Neuronal stem cell (in vitro differentiated cells): ENCODE measurements around the gene CAMTA1.

ENCODE experiments used
- DNase-seq: peaks from one replicate; pipeline ENCODE4 v3.0.0-alpha.2; 2013; ENCODE audit warnings: low spot score
- H2AFZ ChIP-seq: one replicate; pipeline ENCODE4 v1.6.1; 2013; ENCODE audit warnings: mild to moderate bottlenecking, low read length, inconsistent platforms
- H2AK5ac ChIP-seq: 2 replicates; pipeline ENCODE4 v1.6.1; 2013; ENCODE audit warnings: low read depth, mild to moderate bottlenecking, inconsistent platforms, low read length, moderate library complexity, mixed read lengths
- H2BK120ac ChIP-seq: 2 replicates; pipeline ENCODE4 v1.6.1; 2013; ENCODE audit warnings: low read depth, mild to moderate bottlenecking, inconsistent platforms, low read length, moderate library complexity, mixed read lengths
- H2BK12ac ChIP-seq: one replicate; pipeline ENCODE4 v1.6.1; 2013; ENCODE audit warnings: low read length, inconsistent platforms
- H2BK15ac ChIP-seq: 2 replicates; pipeline ENCODE4 v1.6.1; 2013; ENCODE audit warnings: mild to moderate bottlenecking, low read length, inconsistent platforms, mixed read lengths
- H2BK5ac ChIP-seq: one replicate; pipeline ENCODE4 v1.6.1; 2013; ENCODE audit warnings: inconsistent platforms, mild to moderate bottlenecking, low read length, moderate library complexity
- H3K14ac ChIP-seq: one replicate; pipeline ENCODE4 v1.6.1; 2013; ENCODE audit warnings: low read length, inconsistent platforms
- H3K18ac ChIP-seq: 2 replicates; pipeline ENCODE4 v1.6.1; 2013; ENCODE audit warnings: low read length, inconsistent platforms
- H3K23ac ChIP-seq: 2 replicates; pipeline ENCODE4 v1.6.1; 2013; ENCODE audit warnings: low read depth, mild to moderate bottlenecking, mixed read lengths, low read length, inconsistent platforms; ENCODE audit not compliant: poor library complexity
- H3K27ac ChIP-seq: replicated peaks from 3 replicates; pipeline ENCODE4 v1.5.1; 2013; ENCODE audit warnings: low read length, inconsistent platforms
- H3K27me3 ChIP-seq, 3 experiments: 2 replicates each; pipeline ENCODE4 v1.6.1; 2013; ENCODE audit warnings: low read length in 3 of 3, mild to moderate bottlenecking in 2 of 3, inconsistent platforms in 1 of 3, low read depth in 1 of 3, mixed read lengths in 1 of 3, moderate library complexity in 1 of 3; ENCODE audit not compliant: control insufficient read depth in 3 of 3, insufficient read depth in 3 of 3
- H3K36me3 ChIP-seq, 2 donors: replicated peaks in 1 of 2; 2 replicates each; pipeline ENCODE4 v1.6.1; 2013; ENCODE audit warnings: low read length in 2 of 2; ENCODE audit not compliant: control insufficient read depth in 2 of 2, insufficient read depth in 2 of 2
- H3K4ac ChIP-seq: 2 replicates; pipeline ENCODE4 v1.6.1; 2013; ENCODE audit warnings: inconsistent platforms, mild to moderate bottlenecking, low read length, moderate library complexity
- H3K4me1 ChIP-seq, 2 donors: 1 replicate in 1 of 2; 2 replicates in 1 of 2; pipeline ENCODE4 v1.6.1; 2013; ENCODE audit warnings: low read length in 2 of 2, low read depth in 1 of 2; ENCODE audit not compliant: control insufficient read depth in 2 of 2, insufficient read depth in 1 of 2
- H3K4me2 ChIP-seq: one replicate; pipeline ENCODE4 v1.6.1; 2013; ENCODE audit warnings: mild to moderate bottlenecking, low read length, inconsistent platforms; ENCODE audit not compliant: insufficient read depth, poor library complexity, severe bottlenecking
- H3K4me3 ChIP-seq, 2 donors: 2 replicates each; pipeline ENCODE4 v1.5.1; 2013; ENCODE audit warnings: low read length in 2 of 2, mild to moderate bottlenecking in 2 of 2, inconsistent platforms in 1 of 2, moderate library complexity in 1 of 2
- H3K79me1 ChIP-seq: one replicate; pipeline ENCODE4 v1.6.1; 2013; ENCODE audit warnings: low read depth, mild to moderate bottlenecking, inconsistent platforms, low read length, moderate library complexity
- H3K9ac ChIP-seq: one replicate; pipeline ENCODE4 v1.6.1; 2013; ENCODE audit warnings: mild to moderate bottlenecking, low read depth, low read length, inconsistent platforms; ENCODE audit not compliant: poor library complexity
- H3K9me3 ChIP-seq, 2 donors: replicated peaks in 1 of 2; 2 replicates each; pipeline versions ENCODE3 to v1.6.1; 2013; ENCODE audit warnings: low read length in 2 of 2, mild to moderate bottlenecking in 2 of 2, inconsistent platforms in 1 of 2, low read depth in 1 of 2, mixed read lengths in 1 of 2, moderate library complexity in 1 of 2; ENCODE audit not compliant: control insufficient read depth in 2 of 2, insufficient read depth in 1 of 2
- H4K8ac ChIP-seq: one replicate; pipeline ENCODE4 v1.6.1; 2013; ENCODE audit warnings: low read depth, mild to moderate bottlenecking, inconsistent platforms, low read length, moderate library complexity
- H4K91ac ChIP-seq: one replicate; pipeline ENCODE4 v1.6.1; 2013; ENCODE audit warnings: low read length, low read depth, mild to moderate bottlenecking, inconsistent platforms; ENCODE audit not compliant: poor library complexity
- WGBS, 2 donors: extraction: QIAGEN DNeasy Blood & Tissue Kit; methylation state at CpG; one replicate each; pipeline ENCODE4 v1.1.7; 2013; ENCODE audit warnings: missing lambda C conversion rate in 2 of 2, mixed read lengths in 1 of 2; ENCODE audit not compliant: insufficient read length in 2 of 2, insufficient replicate concordance in 1 of 2; ENCODE audit errors: extremely low coverage in 2 of 2; 5-methylcytosine and 5-hydroxymethylcytosine counted together

Gene CAMTA1

DNA sequence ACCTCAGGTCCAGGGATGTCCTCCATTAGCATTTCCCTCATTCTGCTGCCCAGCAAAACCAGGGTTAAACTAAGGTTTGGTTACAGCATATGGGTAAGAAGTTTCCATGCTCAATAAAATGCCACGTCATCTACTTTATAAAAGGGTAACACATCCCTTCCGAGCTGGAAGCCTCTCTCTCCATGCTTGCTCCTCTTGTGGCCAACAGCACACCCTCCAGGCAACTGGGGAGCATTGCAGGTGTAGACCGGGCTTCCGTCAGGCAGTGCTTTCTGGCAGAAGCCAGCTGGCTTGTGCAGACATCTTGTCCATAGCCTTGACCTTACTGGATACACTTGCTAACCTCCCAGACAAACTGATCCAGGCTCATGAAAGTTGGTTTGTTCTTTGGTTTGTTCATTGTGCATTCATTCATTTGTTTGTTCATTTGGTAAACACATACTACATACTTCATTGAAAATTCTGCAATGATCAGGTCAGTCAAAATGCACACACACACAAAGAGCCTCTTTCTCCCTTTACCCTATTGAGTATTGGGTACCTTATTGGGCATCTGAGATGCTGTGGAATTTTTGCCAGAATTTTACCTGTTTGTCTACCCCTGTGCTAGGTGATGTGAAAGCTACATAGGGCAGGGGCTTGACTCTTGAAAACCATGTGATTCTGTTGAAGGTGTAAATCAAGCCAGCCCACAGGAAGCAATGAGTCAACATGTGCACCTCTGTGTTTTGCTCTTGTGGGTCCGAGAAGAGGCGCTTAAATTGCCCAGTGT lies 422.8 kb downstream of the CAMTA1 start:
- no CpG with 5 or more reads among the region's 6 CpGs for WGBS, 2 donors

GRCh38 chr1:7208647-7209180 lies 423.5 kb downstream of the CAMTA1 start:
- no CpG with 5 or more reads among the region's 7 CpGs for WGBS, 2 donors
- H3K4ac ChIP-seq, result no peak overlapping the region
- no peaks in the 10 kb centered on the region for H3K79me1 ChIP-seq
- no peak overlapping the region for H4K91ac ChIP-seq
- no peak overlapping the region for H3K9ac ChIP-seq
- no peaks in the 10 kb centered on the region for H3K9me3 ChIP-seq
- no peak overlapping the region for H2BK5ac ChIP-seq
- no peaks in the 10 kb centered on the region for H3K36me3 ChIP-seq
- no peak overlapping the region for H4K8ac ChIP-seq
- H3K4me2 ChIP-seq, result no peak overlapping the region
- H3K14ac ChIP-seq, result no peak overlapping the region
- no peak for DNase-seq
- no peak overlapping the region for H2BK120ac ChIP-seq
- H2AK5ac ChIP-seq, result no peak overlapping the region
- no peak overlapping the region for H3K23ac ChIP-seq
- H3K4me1 ChIP-seq, result no peaks in the 10 kb centered on the region
- H3K18ac ChIP-seq, result no peak overlapping the region
- no peak overlapping the region for H3K4me3 ChIP-seq
- peaks cover 0 to 2% (median 0%) of the 10 kb centered on the region in 3 experiments for H3K27me3 ChIP-seq
- H2BK15ac ChIP-seq, result no peak overlapping the region
- no peak overlapping the region for H3K27ac ChIP-seq
- H2AFZ ChIP-seq, result no peak overlapping the region
- no peak overlapping the region for H2BK12ac ChIP-seq

More for the DNA sequence above, 422.8 kb downstream of the CAMTA1 start:
- peak; percentile 51 for DNase-seq
- Histone ChIP-seq H3K4me3 (no peak overlapping the region), H2AK5ac (no peak overlapping the region), H2BK15ac (no peak overlapping the region), H4K91ac (no peak overlapping the region), H2BK12ac (no peak overlapping the region), H3K23ac (no peak overlapping the region), H3K36me3 (no peaks in the 10 kb centered on the region), H2BK5ac (no peak overlapping the region), H3K27me3 (peaks cover 0 to 2% (median 0%) of the 10 kb centered on the region in 3 experiments), H3K9ac (no peak overlapping the region), H2BK120ac (no peak overlapping the region), H3K4me2 (no peak overlapping the region), H4K8ac (no peak overlapping the region), H3K27ac (no peak overlapping the region), H3K18ac (no peak overlapping the region), H2AFZ (no peak overlapping the region), H3K4me1 (no peaks in the 10 kb centered on the region), H3K14ac (no peak overlapping the region), H3K79me1 (no peaks in the 10 kb centered on the region), H3K9me3 (no peaks in the 10 kb centered on the region), H3K4ac (no peak overlapping the region)

DNA sequence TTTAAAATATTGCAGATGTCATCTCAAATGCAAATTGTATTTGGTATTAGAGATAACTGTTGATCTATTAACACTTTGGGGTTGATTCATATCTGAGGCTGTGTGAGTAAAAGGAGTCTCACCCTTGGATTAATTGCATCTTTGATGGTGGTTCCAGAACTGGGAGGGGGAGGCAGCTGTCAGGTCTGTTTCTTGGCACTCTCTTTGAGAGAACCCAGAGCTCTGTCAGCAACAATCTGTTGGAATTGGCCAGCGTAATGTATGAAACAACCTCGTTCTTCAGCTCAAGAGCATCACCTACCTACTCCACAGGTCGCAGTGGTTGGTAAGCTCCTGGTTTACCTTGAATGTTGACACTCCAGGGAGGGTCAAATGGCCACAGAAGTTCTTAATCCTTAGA lies 424.1 kb downstream of the CAMTA1 start:
- no peak overlapping the region for H3K18ac ChIP-seq
- H4K91ac ChIP-seq, result no peak overlapping the region
- no peak overlapping the region for H2AFZ ChIP-seq
- H2BK15ac ChIP-seq, result no peak overlapping the region
- H3K14ac ChIP-seq, result no peak overlapping the region
- H3K27ac ChIP-seq, result no peak overlapping the region
- no peak overlapping the region for H3K9ac ChIP-seq
- no peak overlapping the region for H2BK120ac ChIP-seq
- peaks cover 0 to 2% (median 0%) of the 10 kb centered on the region in 3 experiments for H3K27me3 ChIP-seq
- no peaks in the 10 kb centered on the region for H3K36me3 ChIP-seq
- no peaks in the 10 kb centered on the region for H3K9me3 ChIP-seq
- H3K4me1 ChIP-seq, result no peaks in the 10 kb centered on the region
- no CpG with 5 or more reads among the region's 3 CpGs for WGBS, 2 donors
- no peak overlapping the region for H3K4ac ChIP-seq
- no peak overlapping the region for H4K8ac ChIP-seq
- H3K4me3 ChIP-seq, result no peak overlapping the region
- H3K23ac ChIP-seq, result no peak overlapping the region
- H3K4me2 ChIP-seq, result no peak overlapping the region
- no peak overlapping the region for H2AK5ac ChIP-seq
- no peak overlapping the region for H2BK5ac ChIP-seq
- H2BK12ac ChIP-seq, result no peak overlapping the region
- H3K79me1 ChIP-seq, result no peaks in the 10 kb centered on the region
- no peak for DNase-seq

GRCh38 chr1:7218210-7218832 lies 433.1 kb downstream of the CAMTA1 start:
- Histone ChIP-seq H2BK12ac (no peak overlapping the region), H2AFZ (no peak overlapping the region), H2BK5ac (no peak overlapping the region), H3K18ac (no peak overlapping the region), H3K9me3 (no peaks in the 10 kb centered on the region), H3K79me1 (no peaks in the 10 kb centered on the region), H3K4ac (no peak overlapping the region), H2BK15ac (no peak overlapping the region), H3K4me3 (no peak overlapping the region), H3K23ac (no peak overlapping the region), H3K27me3 (no peaks in the 10 kb centered on the region), H2AK5ac (no peak overlapping the region), H3K27ac (no peak overlapping the region), H3K9ac (no peak overlapping the region), H4K8ac (no peak overlapping the region), H3K14ac (no peak overlapping the region), H3K4me1 (no peaks in the 10 kb centered on the region), H3K36me3 (no peaks in the 10 kb centered on the region), H3K4me2 (no peak overlapping the region), H4K91ac (no peak overlapping the region), H2BK120ac (no peak overlapping the region)
- DNase-seq, result peak; percentile 46
- WGBS, 2 donors, result no CpG with 5 or more reads among the region's 9 CpGs
